Activated B cell treated with CpG ODN at 0.5 μM for 24 hours (primary cell): Measurements from ENCODE around the gene DSCAM. TPM values are rescaled to one million over a fixed set of nuclear protein-coding genes. Genes with fewer than 3 reads are reported as not detected.

Experiments used
- ATAC-seq: fragments of 200-7000 bp; cut with Tn5 transposase; one replicate; pipeline ENCODE4 v1.10.0; 2021; ENCODE audit warnings: low read depth, mild to moderate bottlenecking, moderate library complexity
- CTCF ChIA-PET: fragments of 350-600 bp; sonication (Branson Sonifier 250); formaldehyde crosslinking; loops from one replicate; lab custom pipeline; 2021; ENCODE audit warnings: antibody characterized with exemption; lab: Charles Lee
- POLR2A ChIA-PET: fragments of 350-600 bp; sonication (Branson Sonifier 250); formaldehyde crosslinking; loops from one replicate; lab custom pipeline; 2021; ENCODE audit warnings: antibody characterized with exemption; lab: Charles Lee
- DNase-seq: peaks from one replicate; pipeline ENCODE4 v3.0.0; 2022
- H3K27ac Mint-ChIP-seq: one replicate; pipeline ENCODE4 v1.8.0; 2020; ENCODE audit warnings: mixed read lengths
- H3K27me3 Mint-ChIP-seq: one replicate; pipeline ENCODE4 v1.8.0; 2021; ENCODE audit warnings: mixed read lengths
- H3K36me3 Mint-ChIP-seq: one replicate; pipeline ENCODE4 v1.8.0; 2021; ENCODE audit warnings: low read depth, mixed read lengths
- H3K4me1 Mint-ChIP-seq: one replicate; pipeline ENCODE4 v1.8.0; 2021; ENCODE audit warnings: mixed read lengths
- H3K4me3 Mint-ChIP-seq: one replicate; pipeline ENCODE4 v1.8.0; 2020; ENCODE audit warnings: mild to moderate bottlenecking, mixed read lengths
- H3K9me3 Mint-ChIP-seq: one replicate; pipeline ENCODE4 v1.8.0; 2020; ENCODE audit warnings: mixed read lengths
- intact Hi-C: fragments of 100-400 bp; cut with micrococcal nuclease; formaldehyde crosslinking; loops from one replicate; pipeline ENCODE4 v1.15.1; 2024
- total RNA-seq: library from RNA; stranded (reverse); gene quantifications from 2 replicates; pipeline ENCODE4 v1.2.3, GENCODE V29; 2022
- TF ChIP-seq, protein P1 (sequence below): fragments of 200-600 bp; IDR thresholded peaks from one replicate; pipeline ENCODE4 v1.8.0; 2022; ENCODE audit warnings: antibody characterized with exemption, mild to moderate bottlenecking

Gene DSCAM
- total RNA-seq, 1 donor from 2014 or later = not detected

DNA sequence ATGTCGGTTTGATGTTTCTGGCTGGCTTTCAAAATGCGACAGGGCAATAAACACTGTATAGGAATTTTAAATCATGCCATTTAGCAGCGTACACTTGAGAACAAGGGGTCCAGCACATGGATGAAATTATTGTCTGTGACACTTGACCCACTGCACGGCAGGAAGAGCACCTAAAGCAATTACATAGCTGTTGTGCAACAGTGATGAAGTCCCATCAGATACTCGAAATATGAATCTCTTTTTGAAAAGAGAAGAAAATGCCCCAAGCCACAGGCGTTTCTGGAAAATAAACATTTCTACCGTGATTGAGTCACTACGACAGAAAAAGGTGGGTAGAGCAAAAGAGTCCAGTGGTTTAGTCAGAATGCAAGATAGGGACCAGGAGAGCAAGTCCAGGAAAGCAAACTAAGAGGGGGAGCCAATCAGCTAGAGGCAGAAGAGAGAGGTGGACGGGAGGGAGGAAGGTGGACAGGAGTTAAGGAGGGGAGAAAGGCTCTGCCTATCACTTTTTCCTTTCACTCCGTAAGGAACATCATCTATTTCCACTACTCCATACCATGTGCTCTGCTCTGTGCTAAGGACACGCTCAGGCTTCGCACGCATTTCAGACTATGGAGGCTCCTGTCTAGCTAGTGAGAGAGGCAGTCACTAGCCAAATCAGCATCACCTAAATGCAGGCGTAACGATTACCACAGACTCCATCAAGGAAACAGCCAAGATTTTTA lies 6.4 kb downstream of the DSCAM start:
- intact Hi-C loops = no loop called here
- no peak overlapping the region for H3K4me3 Mint-ChIP-seq
- H3K4me1 Mint-ChIP-seq = no peaks in the 10 kb centered on the region
- H3K27me3 Mint-ChIP-seq = peaks cover 17% of the 10 kb centered on the region
- ChIA-PET POLR2A (no interaction called here), CTCF (no interaction called here)
- no peaks in the 10 kb centered on the region for H3K36me3 Mint-ChIP-seq
- no peak for DNase-seq
- TF ChIP-seq, protein P1, sequence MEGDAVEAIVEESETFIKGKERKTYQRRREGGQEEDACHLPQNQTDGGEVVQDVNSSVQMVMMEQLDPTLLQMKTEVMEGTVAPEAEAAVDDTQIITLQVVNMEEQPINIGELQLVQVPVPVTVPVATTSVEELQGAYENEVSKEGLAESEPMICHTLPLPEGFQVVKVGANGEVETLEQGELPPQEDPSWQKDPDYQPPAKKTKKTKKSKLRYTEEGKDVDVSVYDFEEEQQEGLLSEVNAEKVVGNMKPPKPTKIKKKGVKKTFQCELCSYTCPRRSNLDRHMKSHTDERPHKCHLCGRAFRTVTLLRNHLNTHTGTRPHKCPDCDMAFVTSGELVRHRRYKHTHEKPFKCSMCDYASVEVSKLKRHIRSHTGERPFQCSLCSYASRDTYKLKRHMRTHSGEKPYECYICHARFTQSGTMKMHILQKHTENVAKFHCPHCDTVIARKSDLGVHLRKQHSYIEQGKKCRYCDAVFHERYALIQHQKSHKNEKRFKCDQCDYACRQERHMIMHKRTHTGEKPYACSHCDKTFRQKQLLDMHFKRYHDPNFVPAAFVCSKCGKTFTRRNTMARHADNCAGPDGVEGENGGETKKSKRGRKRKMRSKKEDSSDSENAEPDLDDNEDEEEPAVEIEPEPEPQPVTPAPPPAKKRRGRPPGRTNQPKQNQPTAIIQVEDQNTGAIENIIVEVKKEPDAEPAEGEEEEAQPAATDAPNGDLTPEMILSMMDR = no peak
- no peaks in the 10 kb centered on the region for H3K9me3 Mint-ChIP-seq
- ATAC-seq = no peak
- no peak overlapping the region for H3K27ac Mint-ChIP-seq

DNA sequence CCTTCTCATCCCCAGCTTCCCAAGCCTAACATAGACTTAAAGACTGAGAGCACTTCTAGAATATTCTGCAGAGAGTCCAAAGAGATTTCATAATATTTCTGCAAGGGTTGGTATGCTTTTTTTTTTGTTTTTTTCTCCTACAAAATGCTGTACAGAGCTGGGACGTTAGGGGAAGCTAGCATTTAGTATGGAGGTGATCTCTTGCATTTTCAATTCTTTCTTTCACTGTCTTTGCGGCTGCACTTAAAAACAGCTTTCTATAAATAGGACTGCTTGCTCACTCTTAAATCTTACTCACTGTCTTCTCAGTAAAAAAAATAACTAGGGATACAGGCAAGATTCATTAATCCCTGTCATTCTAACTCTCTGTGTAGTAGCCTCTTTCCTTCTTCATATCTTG lies 7.4 kb downstream of the DSCAM start:
- ATAC-seq = no peak
- no peak overlapping the region for H3K27ac Mint-ChIP-seq
- TF ChIP-seq, protein P1 = no peak
- ChIA-PET POLR2A (no interaction called here), CTCF (no interaction called here)
- peaks cover 12% of the 10 kb centered on the region for H3K27me3 Mint-ChIP-seq
- no peak overlapping the region for H3K4me3 Mint-ChIP-seq
- H3K4me1 Mint-ChIP-seq = no peaks in the 10 kb centered on the region
- no peaks in the 10 kb centered on the region for H3K36me3 Mint-ChIP-seq
- no peak for DNase-seq
- no peaks in the 10 kb centered on the region for H3K9me3 Mint-ChIP-seq
- intact Hi-C loops = no loop called here

GRCh38 chr21:40837456-40837855 lies 9.5 kb downstream of the DSCAM start:
- DNase-seq = no peak
- Mint-ChIP-seq H3K27ac (no peak overlapping the region), H3K27me3 (peaks cover 12% of the 10 kb centered on the region), H3K9me3 (no peaks in the 10 kb centered on the region), H3K36me3 (no peaks in the 10 kb centered on the region), H3K4me3 (no peak overlapping the region), H3K4me1 (no peaks in the 10 kb centered on the region)
- TF ChIP-seq, protein P1 = no peak
- no peak for ATAC-seq
- ChIA-PET CTCF (no interaction called here), POLR2A (no interaction called here)
- intact Hi-C loops = no loop called here

- POLR2A ChIA-PET = no interaction called here
- Mint-ChIP-seq H3K4me1 (no peaks in the 10 kb centered on the region), H3K4me3 (no peak overlapping the region), H3K27me3 (peaks cover 2% of the 10 kb centered on the region), H3K27ac (no peak overlapping the region), H3K9me3 (no peaks in the 10 kb centered on the region), H3K36me3 (no peaks in the 10 kb centered on the region)
- intact Hi-C loops = no loop called here
- CTCF ChIA-PET = no interaction called here
- TF ChIP-seq, protein P1 = no peak
- DNase-seq (no peak), ATAC-seq (no peak)
Measured at GRCh38 chr21:40835184-40835694, 11.7 kb downstream of the DSCAM start.

DNA sequence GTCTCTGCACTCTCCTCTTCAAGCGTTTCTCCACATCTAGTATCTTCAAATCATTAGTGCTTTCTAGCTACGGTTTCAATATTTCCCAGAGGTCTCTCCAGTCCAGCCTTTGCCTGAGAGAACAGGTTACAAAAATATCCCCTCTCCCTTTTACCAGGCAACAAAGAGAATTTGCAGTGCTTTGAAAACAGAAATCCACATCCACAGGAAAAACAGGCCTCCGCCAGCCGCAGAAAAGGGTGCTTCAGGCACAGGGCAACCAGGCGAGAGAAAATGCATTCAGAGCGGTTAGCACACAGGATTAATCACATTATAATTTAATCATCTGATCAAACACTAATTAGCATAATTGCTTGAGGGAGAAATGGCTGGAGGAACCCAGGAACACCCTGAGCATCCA lies 13.8 kb downstream of the DSCAM start:
- TF ChIP-seq, protein P1 = no peak
- intact Hi-C loops = no loop called here
- ChIA-PET CTCF (no interaction called here), POLR2A (no interaction called here)
- Mint-ChIP-seq H3K36me3 (no peaks in the 10 kb centered on the region), H3K27ac (no peak overlapping the region), H3K4me3 (no peak overlapping the region), H3K9me3 (no peaks in the 10 kb centered on the region), H3K4me1 (no peaks in the 10 kb centered on the region), H3K27me3 (no peaks in the 10 kb centered on the region)
- no peak for ATAC-seq
- DNase-seq = no peak
